Activated T-helper 2 cell treated with anti-CD3 and anti-CD28 coated beads, Interferon-gamma antibody, Interleukin-2, Interleukin-4, amounts not matched to agents 10 μg/mL and 5 μg/mL and 100 μg/mL, durations not matched to agents 14 hours and 24 hours and 36 hours (primary cell): ENCODE data around the gene TBC1D7. TPM values are rescaled to one million over a fixed set of nuclear protein-coding genes. Genes with fewer than 3 reads are reported as not detected.
A peak's percentile ranks its signal among the peaks of the same experiment; 100 is the strongest.

Experiments used
- DNase-seq: peaks from one replicate; pipeline ENCODE4 v3.0.0; 2021; ENCODE audit warnings: low spot score
- H3K27ac Mint-ChIP-seq: one replicate; pipeline ENCODE4 v1.8.0; 2021; ENCODE audit warnings: mixed read lengths
- H3K27me3 Mint-ChIP-seq: one replicate; pipeline ENCODE4 v1.8.0; 2021; ENCODE audit warnings: low read depth, mixed read lengths
- H3K36me3 Mint-ChIP-seq: one replicate; pipeline ENCODE4 v1.8.0; 2021; ENCODE audit warnings: low read depth, mixed read lengths
- H3K4me1 Mint-ChIP-seq: one replicate; pipeline ENCODE4 v1.8.0; 2021; ENCODE audit warnings: low read depth, mixed read lengths
- H3K4me3 Mint-ChIP-seq: one replicate; pipeline ENCODE4 v1.8.0; 2021; ENCODE audit warnings: low read depth, mild to moderate bottlenecking, moderate library complexity, mixed read lengths
- H3K9me3 Mint-ChIP-seq: one replicate; pipeline ENCODE4 v1.8.0; 2021; ENCODE audit warnings: mixed read lengths
- intact Hi-C: fragments of 100-400 bp; cut with micrococcal nuclease; formaldehyde crosslinking; loops from one replicate; pipeline ENCODE4 v1.15.1; 2023
- total RNA-seq: library from RNA; stranded (reverse); gene quantifications from 2 replicates; pipeline ENCODE4 v1.2.3, GENCODE V29; 2022

Gene TBC1D7
- total RNA-seq, 1 donor from 2014 or later: 23.3 TPM

GRCh38 chr6:13304101-13304500 is 24.2 kb downstream of the TBC1D7 start:
- Mint-ChIP-seq H3K4me3 (no peak overlapping the region), H3K4me1 (peaks cover 22% of the 10 kb centered on the region), H3K36me3 (peaks cover 50% of the 10 kb centered on the region), H3K27ac (no peak overlapping the region), H3K27me3 (no peaks in the 10 kb centered on the region), H3K9me3 (no peaks in the 10 kb centered on the region)
- DNase-seq: no peak
- intact Hi-C loops: no loop called here

DNA sequence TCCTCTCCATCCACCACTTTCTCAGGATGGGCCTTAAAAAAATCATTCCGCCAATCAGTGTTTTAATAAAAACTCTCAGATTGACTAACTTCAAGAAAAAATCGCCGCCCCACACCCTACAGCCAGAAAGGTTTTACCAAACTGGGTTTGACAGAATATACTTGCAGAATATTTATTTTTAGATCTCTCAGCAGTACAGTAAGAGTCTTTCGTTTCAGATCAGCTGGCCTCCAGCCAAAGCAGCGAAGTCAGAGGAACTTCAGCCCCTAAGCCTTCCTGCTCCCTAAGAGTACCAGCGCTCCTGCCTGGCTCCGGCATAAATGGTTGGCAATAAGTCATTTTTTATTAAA is 24.7 kb downstream of the TBC1D7 start:
- intact Hi-C loops: loop anchor here (1.0 to 2.0 kb wide), 2 partner anchors 25 to 52 kb away; partner anchors contain the start of gene TBC1D7
- no peak overlapping the region for H3K4me3 Mint-ChIP-seq

DNA sequence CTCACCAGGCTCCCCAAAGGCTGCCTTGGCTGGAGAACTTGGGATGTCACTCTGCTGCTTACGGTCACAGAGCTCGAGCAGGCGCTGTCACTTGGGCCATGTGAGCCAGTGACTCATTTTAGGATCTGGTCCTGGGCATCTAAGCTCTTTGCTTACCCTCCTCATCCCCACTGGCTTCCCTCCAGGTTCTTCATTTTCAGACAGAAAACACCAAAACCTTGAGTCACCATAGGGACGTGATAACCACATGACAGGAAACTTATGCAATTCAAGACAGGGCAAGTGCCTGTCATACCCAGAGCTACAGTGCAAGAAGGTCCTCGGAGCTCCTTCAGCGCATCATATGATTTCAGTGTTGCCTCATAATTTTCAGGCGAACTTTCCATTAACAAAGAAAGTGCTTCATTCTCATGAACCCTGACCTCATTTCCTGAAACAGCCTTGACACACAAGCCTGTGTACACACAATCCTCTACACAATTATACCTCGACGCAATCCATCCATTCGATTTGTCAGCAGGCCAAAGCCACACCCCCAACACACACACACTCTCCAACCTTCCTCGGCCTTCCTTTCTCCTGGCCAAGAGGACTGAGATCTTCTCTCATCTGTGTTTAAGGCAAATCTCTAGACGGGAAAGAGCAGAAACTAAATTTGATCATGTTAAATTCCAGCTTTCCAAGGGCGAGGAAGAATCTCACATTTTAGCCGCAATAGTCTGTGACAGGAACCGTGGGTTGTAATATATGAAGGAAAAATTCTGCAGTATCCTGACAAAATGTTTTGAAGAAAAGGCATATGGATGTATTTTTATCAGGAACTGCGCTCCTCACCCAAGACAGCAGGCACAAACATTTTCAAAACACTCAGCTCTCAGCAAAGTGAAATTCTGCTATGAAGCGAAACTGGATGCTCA is 25.3 kb downstream of the TBC1D7 start:
- peaks cover 22% of the 10 kb centered on the region for H3K4me1 Mint-ChIP-seq
- peaks cover 49% of the 10 kb centered on the region for H3K36me3 Mint-ChIP-seq
- no peaks in the 10 kb centered on the region for H3K9me3 Mint-ChIP-seq
- intact Hi-C loops: loop anchor here (1.0 to 2.0 kb wide), 2 partner anchors 26 to 52 kb away; partner anchors contain the start of gene TBC1D7
- H3K27me3 Mint-ChIP-seq: no peaks in the 10 kb centered on the region
- no peak overlapping the region for H3K4me3 Mint-ChIP-seq
- H3K27ac Mint-ChIP-seq: peak overlapping the region; percentile 66
- peak; percentile 32 for DNase-seq

More for the DNA sequence above, 24.7 kb downstream of the TBC1D7 start:
- no peak for DNase-seq
- Mint-ChIP-seq H3K9me3 (no peaks in the 10 kb centered on the region), H3K27ac (no peak overlapping the region), H3K4me1 (peaks cover 22% of the 10 kb centered on the region), H3K36me3 (peaks cover 50% of the 10 kb centered on the region), H3K27me3 (no peaks in the 10 kb centered on the region)

DNA sequence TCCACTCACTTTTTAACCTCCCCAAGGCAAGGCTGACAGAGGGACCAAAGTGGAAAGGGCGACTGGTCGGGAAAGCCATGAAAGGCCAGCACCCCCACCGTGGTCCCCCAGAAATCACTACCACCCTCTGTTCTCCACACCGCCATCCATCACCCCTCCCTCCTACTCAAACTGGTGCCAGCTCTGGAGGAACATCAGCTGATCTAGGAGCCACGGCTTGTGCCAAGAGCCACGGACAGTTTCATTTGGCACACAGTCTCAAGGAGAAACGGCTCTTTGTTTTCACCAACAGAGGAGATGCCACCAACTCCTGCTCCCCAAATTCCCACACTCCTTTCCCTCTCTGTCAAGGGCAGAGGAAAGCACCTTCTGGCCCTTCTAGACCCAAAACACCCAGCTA is 26.0 kb downstream of the TBC1D7 start:
- Mint-ChIP-seq H3K4me3 (no peak overlapping the region), H3K4me1 (peaks cover 21% of the 10 kb centered on the region), H3K9me3 (no peaks in the 10 kb centered on the region), H3K27me3 (no peaks in the 10 kb centered on the region), H3K27ac (peak overlapping the region; percentile 47), H3K36me3 (peaks cover 42% of the 10 kb centered on the region)
- intact Hi-C loops: loop anchor here (2.0 kb wide), 1 partner anchor 27 kb away; the partner anchor contains the start of gene TBC1D7
- DNase-seq: no peak

DNA sequence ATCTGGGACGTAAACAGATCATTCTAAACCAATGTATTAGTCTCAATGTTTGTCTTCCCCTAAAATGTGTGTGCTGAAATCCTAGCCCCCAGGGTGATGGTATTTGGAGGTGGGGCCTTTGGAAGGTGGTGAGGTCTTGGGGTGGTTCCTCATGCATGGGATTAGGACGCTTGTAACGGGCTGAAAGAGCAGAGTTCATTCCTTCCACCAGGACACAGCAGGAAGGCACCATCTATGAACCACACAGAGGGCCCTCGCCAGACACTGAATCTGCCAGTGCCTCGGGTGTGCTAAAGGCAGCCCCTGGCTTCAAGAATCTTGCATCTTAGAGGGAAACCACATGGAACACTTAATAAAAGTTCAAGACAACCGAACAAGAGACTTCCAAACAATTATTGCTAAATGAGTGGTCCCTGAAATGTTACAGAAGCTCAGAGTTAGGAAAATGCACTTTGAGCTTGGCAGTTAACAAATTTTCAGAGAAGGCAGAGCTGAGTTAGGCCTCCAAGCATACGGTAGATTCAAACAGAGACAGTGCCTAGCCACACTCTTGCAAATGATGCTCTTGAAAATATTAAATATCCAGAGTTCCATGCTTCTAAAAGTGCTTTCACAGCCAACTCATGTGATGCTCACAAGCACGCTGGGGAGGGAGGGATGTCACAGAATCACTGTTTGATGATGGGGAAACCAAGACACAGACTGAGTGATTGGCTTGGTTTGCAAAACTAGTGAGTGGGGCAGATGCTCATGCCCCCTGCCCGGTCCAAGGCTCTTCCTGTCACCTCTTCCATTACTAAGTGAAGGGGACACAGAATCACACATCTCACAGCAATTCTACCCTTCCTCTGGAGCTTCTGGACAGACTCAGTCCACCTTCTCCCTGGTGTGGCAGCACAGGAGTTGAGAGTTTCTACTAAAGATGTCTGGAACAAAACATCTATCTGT is 27.4 kb downstream of the TBC1D7 start:
- H3K27ac Mint-ChIP-seq: no peak overlapping the region
- peaks cover 32% of the 10 kb centered on the region for H3K36me3 Mint-ChIP-seq
- H3K4me3 Mint-ChIP-seq: no peak overlapping the region
- DNase-seq: no peak
- H3K4me1 Mint-ChIP-seq: peaks cover 21% of the 10 kb centered on the region
- H3K27me3 Mint-ChIP-seq: no peaks in the 10 kb centered on the region
- no peaks in the 10 kb centered on the region for H3K9me3 Mint-ChIP-seq
- intact Hi-C loops: no loop called here

GRCh38 chr6:13299918-13300317 is 28.4 kb downstream of the TBC1D7 start:
- Mint-ChIP-seq H3K27ac (no peak overlapping the region), H3K4me3 (no peak overlapping the region), H3K27me3 (no peaks in the 10 kb centered on the region), H3K4me1 (peaks cover 21% of the 10 kb centered on the region), H3K9me3 (no peaks in the 10 kb centered on the region), H3K36me3 (peaks cover 33% of the 10 kb centered on the region)
- intact Hi-C loops: no loop called here
- DNase-seq: no peak

DNA sequence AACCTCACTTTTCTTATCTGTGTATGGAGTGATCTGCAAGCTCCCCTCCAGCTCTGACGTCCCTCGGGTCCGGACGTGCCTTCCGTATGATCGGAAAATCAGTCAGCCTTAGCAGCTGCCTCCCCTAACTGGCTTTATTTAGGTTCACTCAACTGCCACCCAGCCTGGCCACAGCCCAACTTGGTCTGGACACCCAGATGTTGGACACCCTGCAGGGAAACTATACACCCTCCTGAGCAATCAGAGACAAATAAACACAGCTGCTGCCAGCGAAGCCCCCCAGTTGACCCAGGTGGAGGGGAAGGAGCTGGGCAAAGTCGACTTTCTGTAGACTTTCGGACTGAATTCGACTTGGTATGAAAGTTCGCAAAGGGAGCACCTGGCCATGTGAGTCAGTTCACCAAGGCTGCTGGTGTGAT is 28.9 kb downstream of the TBC1D7 start:
- peaks cover 37% of the 10 kb centered on the region for H3K36me3 Mint-ChIP-seq
- no peak overlapping the region for H3K4me3 Mint-ChIP-seq
- no peaks in the 10 kb centered on the region for H3K27me3 Mint-ChIP-seq
- H3K9me3 Mint-ChIP-seq: no peaks in the 10 kb centered on the region
- no peak overlapping the region for H3K27ac Mint-ChIP-seq
- intact Hi-C loops: no loop called here
- DNase-seq: no peak
- peaks cover 19% of the 10 kb centered on the region for H3K4me1 Mint-ChIP-seq

- Mint-ChIP-seq H3K27ac (no peak overlapping the region), H3K4me1 (peaks cover 12% of the 10 kb centered on the region), H3K4me3 (no peak overlapping the region), H3K27me3 (no peaks in the 10 kb centered on the region), H3K36me3 (peaks cover 38% of the 10 kb centered on the region), H3K9me3 (no peaks in the 10 kb centered on the region)
- intact Hi-C loops: no loop called here
- no peak for DNase-seq
These were observed 29.9 kb downstream of the TBC1D7 start for GRCh38 chr6:13298446-13298845.

DNA sequence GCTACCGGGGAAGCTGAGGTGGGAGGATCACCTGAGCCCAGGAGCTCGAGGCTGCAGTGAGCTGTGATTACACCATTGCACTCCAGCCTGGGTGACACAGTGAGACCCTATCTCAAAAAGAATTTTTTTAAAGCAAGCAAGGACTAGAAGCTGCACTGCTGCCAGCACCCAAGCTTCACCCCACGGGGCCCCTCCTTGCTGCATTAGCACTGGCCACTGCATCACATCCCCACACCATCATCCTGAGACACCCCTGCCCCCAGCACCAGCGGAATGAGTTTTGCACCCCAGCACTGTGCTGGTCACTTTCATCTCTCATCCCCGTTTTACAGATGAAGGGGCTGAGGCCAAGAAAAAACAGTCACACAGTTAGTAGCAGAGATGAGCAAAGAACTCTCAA is 30.9 kb downstream of the TBC1D7 start:
- Mint-ChIP-seq H3K4me3 (no peak overlapping the region), H3K27ac (no peak overlapping the region)

DNA sequence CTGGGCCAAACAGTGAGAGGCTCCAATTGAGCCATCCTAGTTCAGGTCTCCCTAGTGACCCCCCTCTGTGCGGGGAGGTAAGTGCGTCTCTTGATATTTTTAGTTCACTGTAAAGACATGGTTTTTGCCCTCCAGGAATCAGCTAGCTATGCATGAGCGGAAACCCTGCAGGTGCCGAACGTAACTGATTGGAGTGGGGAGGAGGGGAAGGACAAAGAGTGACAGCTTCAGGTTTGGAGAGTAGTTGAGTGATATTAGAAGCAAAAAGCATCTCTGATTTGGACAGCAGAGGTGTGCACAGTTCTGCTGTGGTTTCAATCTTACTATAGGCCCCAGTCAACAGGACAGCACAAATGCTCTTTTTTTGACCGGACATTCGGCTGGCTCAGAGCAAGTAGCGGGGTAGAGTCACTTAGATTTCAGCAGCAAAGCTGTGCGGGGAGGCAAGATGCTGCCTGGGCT is 31.8 kb downstream of the TBC1D7 start:
- no peaks in the 10 kb centered on the region for H3K9me3 Mint-ChIP-seq
- peaks cover 34% of the 10 kb centered on the region for H3K36me3 Mint-ChIP-seq
- no peaks in the 10 kb centered on the region for H3K27me3 Mint-ChIP-seq
- no peak for DNase-seq
- no peak overlapping the region for H3K4me3 Mint-ChIP-seq
- no peaks in the 10 kb centered on the region for H3K4me1 Mint-ChIP-seq
- no peak overlapping the region for H3K27ac Mint-ChIP-seq
- intact Hi-C loops: no loop called here

More for the DNA sequence above, 30.9 kb downstream of the TBC1D7 start:
- DNase-seq: no peak
- Mint-ChIP-seq H3K36me3 (peaks cover 34% of the 10 kb centered on the region), H3K4me1 (peaks cover 1% of the 10 kb centered on the region), H3K27me3 (no peaks in the 10 kb centered on the region), H3K9me3 (no peaks in the 10 kb centered on the region)
- intact Hi-C loops: no loop called here

GRCh38 chr6:13295576-13295975 is 32.8 kb downstream of the TBC1D7 start:
- H3K9me3 Mint-ChIP-seq: no peaks in the 10 kb centered on the region
- H3K4me1 Mint-ChIP-seq: no peaks in the 10 kb centered on the region
- no peak for DNase-seq
- no peaks in the 10 kb centered on the region for H3K27me3 Mint-ChIP-seq
- H3K27ac Mint-ChIP-seq: no peak overlapping the region
- intact Hi-C loops: no loop called here
- no peak overlapping the region for H3K4me3 Mint-ChIP-seq
- peaks cover 30% of the 10 kb centered on the region for H3K36me3 Mint-ChIP-seq

- Mint-ChIP-seq H3K9me3 (peaks cover 3% of the 10 kb centered on the region), H3K27me3 (no peaks in the 10 kb centered on the region), H3K4me1 (no peaks in the 10 kb centered on the region), H3K4me3 (no peak overlapping the region), H3K36me3 (peaks cover 37% of the 10 kb centered on the region), H3K27ac (no peak overlapping the region)
- intact Hi-C loops: no loop called here
- DNase-seq: no peak
These were observed 33.8 kb downstream of the TBC1D7 start for GRCh38 chr6:13294499-13295069.
